GM23248 (cell line): ENCODE measurements around the gene SNX11.
"Not testable (repeated sequence)": the region's sequence is repeated elsewhere in the genome, so short reads cannot be mapped to it uniquely, and the experiment has no call there.

Source experiments
- EZH2 ChIP-seq: fragments of 200-600 bp; sonication (generic); IDR thresholded peaks from 2 replicates; pipeline ENCODE4 v1.6.1; 2018; ENCODE audit warnings: antibody characterized with exemption, mild to moderate bottlenecking; ENCODE audit not compliant: insufficient read depth, poor library complexity, severe bottlenecking
- EZH2phosphoT487 ChIP-seq: fragments of 200-600 bp; sonication (generic); IDR thresholded peaks from 2 replicates; pipeline ENCODE4 v1.6.1; 2018; ENCODE audit warnings: antibody characterized with exemption, moderate library complexity, mild to moderate bottlenecking, low read depth; ENCODE audit not compliant: insufficient read depth

DNA sequence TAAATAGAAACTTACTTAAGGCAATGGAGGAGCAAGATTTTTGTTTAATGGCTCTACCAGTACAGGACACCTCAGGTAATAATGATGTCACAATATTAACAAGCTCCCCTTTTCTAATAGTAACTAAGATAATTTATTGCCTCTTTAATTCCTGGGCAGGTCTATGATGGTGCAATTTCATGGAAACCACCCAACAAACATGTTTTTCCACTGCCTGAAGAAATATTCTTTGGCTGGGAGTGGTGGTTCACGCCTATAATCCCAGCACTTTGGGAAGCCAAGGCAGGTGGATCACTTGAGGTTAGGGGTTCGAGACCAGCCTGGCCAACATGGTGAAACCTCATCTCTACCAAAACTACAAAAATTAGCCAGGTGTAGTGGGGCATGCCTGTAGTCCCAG is 39.8 kb upstream of the SNX11 start:
- TF ChIP-seq EZH2, EZH2phosphoT487: not testable (repeated sequence)
